Measurements from ENCODE around the gene PCDH15. TPM values are rescaled to one million over a fixed set of nuclear protein-coding genes. Genes with fewer than 3 reads are reported as not detected.

The PCDH15 gene
- total RNA-seq, 2 experiments from 2014 or later = not detected

DNA sequence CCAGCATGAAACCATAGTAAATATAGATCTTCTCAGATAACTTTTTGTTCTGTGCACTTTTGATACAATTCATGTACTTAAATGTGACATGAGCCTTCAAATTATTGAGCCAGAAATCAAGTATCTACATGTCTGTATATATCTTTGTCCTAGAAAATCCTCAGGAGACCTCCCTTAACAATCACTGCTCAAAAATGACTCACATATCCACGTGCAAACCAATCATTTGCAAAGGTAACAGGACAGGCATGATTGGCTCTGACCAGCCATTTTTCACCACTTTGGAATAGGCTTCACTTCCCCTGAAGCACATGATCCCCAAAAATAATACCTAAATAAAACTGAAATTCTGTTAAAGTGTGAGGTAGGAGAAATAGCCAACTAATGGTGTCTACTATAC is 902.5 kb downstream of the PCDH15 start:
- POLR2A ChIA-PET = no interaction called here
- H3K9me3 ChIP-seq (ENCODE audit: control insufficient read depth in 1 of 2, insufficient read depth in 1 of 2, low read length in 2 of 2) = no peaks in the 10 kb centered on the region
- DNase-seq = no peak

DNA sequence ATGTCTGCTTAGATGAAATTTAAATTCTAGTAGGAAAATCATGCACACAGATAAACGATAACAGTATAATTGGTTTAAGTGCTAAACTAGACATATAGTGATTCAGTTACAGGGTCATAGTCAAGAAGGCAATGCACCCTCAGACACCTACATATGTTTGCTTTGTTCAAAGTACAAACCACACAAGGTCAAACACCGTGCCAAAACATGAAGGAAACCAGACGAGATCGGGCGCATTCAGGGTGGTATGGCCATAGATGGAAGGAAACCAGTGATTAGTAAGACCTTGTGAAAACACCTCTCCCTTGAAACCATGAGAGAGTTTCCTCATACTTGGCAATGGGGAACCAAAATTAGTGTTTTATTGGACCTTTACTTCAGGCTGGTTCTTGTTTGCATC is 906.9 kb downstream of the PCDH15 start:
- no peak for ATAC-seq (ENCODE audit: poor library complexity)
- ChIA-PET POLR2A (no interaction called here), CTCF (no interaction called here)
- H3K27ac Mint-ChIP-seq = no peak overlapping the region
- H3K4me3 ChIP-seq (ENCODE audit: low read length) = no peak overlapping the region
- H3K4me1 ChIP-seq (ENCODE audit: insufficient read depth, low read length) = no peaks in the 10 kb centered on the region
- no peaks in the 10 kb centered on the region for H3K27me3 Mint-ChIP-seq
- DNase-seq = no peak
- H3K27ac ChIP-seq (ENCODE audit: low read depth in 1 of 2, low read length in 2 of 2) = no peak overlapping the region
- no peaks in the 10 kb centered on the region for H3K36me3 ChIP-seq (ENCODE audit: insufficient read depth, low read length)
- no peaks in the 10 kb centered on the region for H3K27me3 ChIP-seq (ENCODE audit: control insufficient read depth in 1 of 2, insufficient read depth in 2 of 2, low read length in 2 of 2)
- H3K36me3 Mint-ChIP-seq (ENCODE audit: low read depth) = no peaks in the 10 kb centered on the region
- H3K4me1 Mint-ChIP-seq (ENCODE audit: low read depth) = no peaks in the 10 kb centered on the region
- H3K4me3 Mint-ChIP-seq = no peak overlapping the region
- peaks cover 4% of the 10 kb centered on the region for H3K9me3 Mint-ChIP-seq
- intact Hi-C loops (cut with DNase I, micrococcal nuclease) = no loop called here
- H3K9me3 ChIP-seq (ENCODE audit: control insufficient read depth in 1 of 2, insufficient read depth in 1 of 2, low read length in 2 of 2) = no peaks in the 10 kb centered on the region
- TF ChIP-seq, protein P1, sequence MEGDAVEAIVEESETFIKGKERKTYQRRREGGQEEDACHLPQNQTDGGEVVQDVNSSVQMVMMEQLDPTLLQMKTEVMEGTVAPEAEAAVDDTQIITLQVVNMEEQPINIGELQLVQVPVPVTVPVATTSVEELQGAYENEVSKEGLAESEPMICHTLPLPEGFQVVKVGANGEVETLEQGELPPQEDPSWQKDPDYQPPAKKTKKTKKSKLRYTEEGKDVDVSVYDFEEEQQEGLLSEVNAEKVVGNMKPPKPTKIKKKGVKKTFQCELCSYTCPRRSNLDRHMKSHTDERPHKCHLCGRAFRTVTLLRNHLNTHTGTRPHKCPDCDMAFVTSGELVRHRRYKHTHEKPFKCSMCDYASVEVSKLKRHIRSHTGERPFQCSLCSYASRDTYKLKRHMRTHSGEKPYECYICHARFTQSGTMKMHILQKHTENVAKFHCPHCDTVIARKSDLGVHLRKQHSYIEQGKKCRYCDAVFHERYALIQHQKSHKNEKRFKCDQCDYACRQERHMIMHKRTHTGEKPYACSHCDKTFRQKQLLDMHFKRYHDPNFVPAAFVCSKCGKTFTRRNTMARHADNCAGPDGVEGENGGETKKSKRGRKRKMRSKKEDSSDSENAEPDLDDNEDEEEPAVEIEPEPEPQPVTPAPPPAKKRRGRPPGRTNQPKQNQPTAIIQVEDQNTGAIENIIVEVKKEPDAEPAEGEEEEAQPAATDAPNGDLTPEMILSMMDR (IDR thresholded peaks at IDR 0.05) = no peak

More for the DNA sequence above, 902.5 kb downstream of the PCDH15 start:
- ATAC-seq (ENCODE audit: poor library complexity) = no peak
- CTCF ChIA-PET = no interaction called here
- Mint-ChIP-seq H3K9me3 (peaks cover 4% of the 10 kb centered on the region), H3K36me3 (ENCODE audit: low read depth) (no peaks in the 10 kb centered on the region), H3K27ac (no peak overlapping the region), H3K4me1 (ENCODE audit: low read depth) (no peaks in the 10 kb centered on the region), H3K4me3 (no peak overlapping the region), H3K27me3 (no peaks in the 10 kb centered on the region)
- Histone ChIP-seq H3K27me3 (ENCODE audit: control insufficient read depth in 1 of 2, insufficient read depth in 2 of 2, low read length in 2 of 2) (no peaks in the 10 kb centered on the region), H3K4me3 (ENCODE audit: low read length) (no peak overlapping the region), H3K4me1 (ENCODE audit: insufficient read depth, low read length) (no peaks in the 10 kb centered on the region), H3K27ac (ENCODE audit: low read depth in 1 of 2, low read length in 2 of 2) (no peak overlapping the region), H3K36me3 (ENCODE audit: insufficient read depth, low read length) (no peaks in the 10 kb centered on the region)
- TF ChIP-seq, protein P1 (IDR thresholded peaks at IDR 0.05) = no peak
- intact Hi-C loops (cut with DNase I, micrococcal nuclease) = no loop called here

DNA sequence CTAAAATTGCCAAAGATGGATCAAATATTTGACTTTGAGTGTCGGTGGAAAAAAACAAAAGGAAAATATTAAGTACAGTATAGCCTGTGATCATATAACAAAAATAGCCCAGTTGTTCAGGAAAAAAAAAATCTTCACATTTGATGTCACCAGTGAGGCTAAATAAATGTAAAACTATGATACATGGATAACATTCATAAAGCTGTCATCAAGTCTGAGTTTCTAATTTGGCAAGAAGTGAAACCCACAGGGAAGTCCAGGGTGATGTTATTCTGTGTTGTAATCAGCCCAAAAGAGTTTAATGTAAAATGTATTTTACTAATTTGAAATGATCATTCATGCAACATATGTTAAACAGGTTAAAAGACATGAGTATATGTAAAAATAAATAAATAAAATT is 908.0 kb downstream of the PCDH15 start:
- ATAC-seq (ENCODE audit: poor library complexity) = no peak
- ChIA-PET POLR2A (no interaction called here), CTCF (no interaction called here)
- no peak overlapping the region for H3K4me3 ChIP-seq (ENCODE audit: low read length)
- Mint-ChIP-seq H3K4me3 (no peak overlapping the region), H3K4me1 (ENCODE audit: low read depth) (no peaks in the 10 kb centered on the region), H3K9me3 (no peaks in the 10 kb centered on the region), H3K27me3 (no peaks in the 10 kb centered on the region), H3K36me3 (ENCODE audit: low read depth) (no peaks in the 10 kb centered on the region), H3K27ac (no peak overlapping the region)
- DNase-seq = no peak
- no peaks in the 10 kb centered on the region for H3K27me3 ChIP-seq (ENCODE audit: control insufficient read depth in 1 of 2, insufficient read depth in 2 of 2, low read length in 2 of 2)
- intact Hi-C loops (cut with DNase I, micrococcal nuclease) = no loop called here
- no peaks in the 10 kb centered on the region for H3K9me3 ChIP-seq (ENCODE audit: control insufficient read depth in 1 of 2, insufficient read depth in 1 of 2, low read length in 2 of 2)
- no peaks in the 10 kb centered on the region for H3K36me3 ChIP-seq (ENCODE audit: insufficient read depth, low read length)
- H3K27ac ChIP-seq (ENCODE audit: low read depth in 1 of 2, low read length in 2 of 2) = no peak overlapping the region
- H3K4me1 ChIP-seq (ENCODE audit: insufficient read depth, low read length) = no peaks in the 10 kb centered on the region
- TF ChIP-seq, protein P1 (IDR thresholded peaks at IDR 0.05) = no peak

All from CD4-positive, alpha-beta T cell (primary cell).